Astrocyte (in vitro differentiated cells and primary cell): Measurements from ENCODE around the gene GPR61. TPM values are rescaled to one million over a fixed set of nuclear protein-coding genes. Genes with fewer than 3 reads are reported as not detected.

ENCODE experiments used
- DNase-seq: peaks from one replicate; pipeline ENCODE4 v3.0.0-alpha.2; 2010; ENCODE audit warnings: low read depth
- FAIRE-seq: peaks from 2 replicates; lab custom pipeline; 2011; peaks lifted over from hg19 to GRCh38; lab: Jason Lieb, UNC
- H2AFZ ChIP-seq: 2 replicates; pipeline ENCODE4 v1.6.0; 2012; ENCODE audit warnings: low read depth, low read length, inconsistent platforms
- H3K27ac ChIP-seq: 2 replicates; pipeline ENCODE4 v1.5.1; 2011; ENCODE audit warnings: low read depth, low read length, inconsistent platforms
- H3K27me3 ChIP-seq: 2 replicates; pipeline ENCODE4 v1.6.0; 2011; ENCODE audit warnings: low read length, inconsistent platforms; ENCODE audit not compliant: insufficient read depth
- H3K36me3 ChIP-seq: 2 replicates; pipeline ENCODE4 v1.5.1; 2011; ENCODE audit warnings: low read length, inconsistent platforms; ENCODE audit not compliant: insufficient read depth
- H3K4me1 ChIP-seq: 2 replicates; pipeline ENCODE4 v1.5.1; 2011; ENCODE audit warnings: low read length, inconsistent platforms; ENCODE audit not compliant: insufficient read depth
- H3K4me2 ChIP-seq: 2 replicates; pipeline ENCODE4 v1.6.0; 2012; ENCODE audit warnings: low read length, inconsistent platforms
- H3K4me3 ChIP-seq: 2 replicates; pipeline ENCODE4 v1.5.1; 2011; ENCODE audit warnings: low read depth, mild to moderate bottlenecking, low read length, inconsistent platforms; ENCODE audit not compliant: insufficient read depth
- H3K79me2 ChIP-seq: 2 replicates; pipeline ENCODE4 v1.6.0; 2012; ENCODE audit warnings: mild to moderate bottlenecking, low read length, inconsistent platforms; ENCODE audit not compliant: insufficient read depth
- H3K9ac ChIP-seq: 2 replicates; pipeline ENCODE4 v1.6.0; 2012; ENCODE audit warnings: mild to moderate bottlenecking, low read length, inconsistent platforms
- H3K9me3 ChIP-seq: 2 replicates; pipeline ENCODE4 v1.5.1; 2012; ENCODE audit warnings: low read depth, mild to moderate bottlenecking, low read length, inconsistent platforms; ENCODE audit not compliant: insufficient read depth
- H4K20me1 ChIP-seq: 2 replicates; pipeline ENCODE4 v1.6.0; 2012; ENCODE audit warnings: low read length, inconsistent platforms; ENCODE audit not compliant: insufficient read depth
- H3K27ac Mint-ChIP-seq: one replicate; pipeline ENCODE4 v1.8.0; 2021; ENCODE audit warnings: mild to moderate bottlenecking, mixed read lengths; ENCODE audit not compliant: unreplicated experiment
- H3K27me3 Mint-ChIP-seq: one replicate; pipeline ENCODE4 v1.8.0; 2021; ENCODE audit warnings: low read depth, mixed read lengths; ENCODE audit not compliant: unreplicated experiment
- H3K36me3 Mint-ChIP-seq: one replicate; pipeline ENCODE4 v1.8.0; 2021; ENCODE audit warnings: low read depth, mixed read lengths; ENCODE audit not compliant: unreplicated experiment
- H3K4me1 Mint-ChIP-seq: one replicate; pipeline ENCODE4 v1.8.0; 2021; ENCODE audit warnings: low read depth, mixed read lengths; ENCODE audit not compliant: unreplicated experiment
- H3K4me3 Mint-ChIP-seq: one replicate; pipeline ENCODE4 v1.8.0; 2021; ENCODE audit warnings: mild to moderate bottlenecking, moderate library complexity, mixed read lengths; ENCODE audit not compliant: unreplicated experiment
- H3K9me3 Mint-ChIP-seq: one replicate; pipeline ENCODE4 v1.8.0; 2021; ENCODE audit warnings: mild to moderate bottlenecking, mixed read lengths; ENCODE audit not compliant: unreplicated experiment
- CTCF ChIP-seq: IDR thresholded peaks from 2 replicates; pipeline ENCODE4 v1.5.1; 2011; ENCODE audit warnings: low read depth, mild to moderate bottlenecking, inconsistent platforms, low read length, moderate library complexity; ENCODE audit not compliant: insufficient read depth
- EZH2 ChIP-seq: IDR thresholded peaks from 2 replicates; pipeline ENCODE4 v1.6.1; 2012; ENCODE audit warnings: mild to moderate bottlenecking, low read length, inconsistent platforms; ENCODE audit not compliant: insufficient read depth
- total RNA-seq: library from RNA; stranded (reverse); gene quantifications from 2 replicates; pipeline ENCODE4 v1.2.1, GENCODE V29; 2021

Gene GPR61
- total RNA-seq, 1 donor from 2014 or later: not detected

- Mint-ChIP-seq H3K27ac (peak within 1 kb of the TSS; percentile 20), H3K36me3 (peaks cover 2% of the 10 kb centered on the region), H3K27me3 (peaks cover 35% of the 10 kb centered on the region), H3K4me1 (peaks cover 9% of the 10 kb centered on the region), H3K4me3 (peak within 1 kb of the TSS; percentile 92), H3K9me3 (peaks cover 6% of the 10 kb centered on the region)
- TF ChIP-seq CTCF: no peak
- no peak for TF ChIP-seq EZH2
- Histone ChIP-seq H3K4me3 (peak within 1 kb of the TSS; percentile 75), H3K79me2 (no peaks in the 10 kb centered on the region), H3K9me3 (no peaks in the 10 kb centered on the region), H3K4me1 (peaks cover 3% of the 10 kb centered on the region), H3K9ac (peak within 1 kb of the TSS; percentile 74), H3K36me3 (no peaks in the 10 kb centered on the region), H3K4me2 (peak within 1 kb of the TSS; percentile 99), H3K27ac (no peak within 1 kb of the TSS), H2AFZ (peak within 1 kb of the TSS; percentile 92), H4K20me1 (no peaks in the 10 kb centered on the region), H3K27me3 (peaks cover 5% of the 10 kb centered on the region)
- no peak for FAIRE-seq
- no peak for DNase-seq
Measured at GRCh38 chr1:109509176-109510134, 30.2 kb upstream of the GPR61 start, which contains the start of gene AMIGO1. TSS of gene AMIGO1 (minus strand) at chr1:109509727. CDS start at chr1:109508912, 815 bp downstream.

GRCh38 chr1:109513110-109513710, 26.5 kb upstream of the GPR61 start:
- H3K36me3 ChIP-seq: no peaks in the 10 kb centered on the region
- H3K27me3 Mint-ChIP-seq: peaks cover 30% of the 10 kb centered on the region
- no peaks in the 10 kb centered on the region for H4K20me1 ChIP-seq
- peaks cover 5% of the 10 kb centered on the region for H3K27me3 ChIP-seq
- H3K9me3 Mint-ChIP-seq: peaks cover 4% of the 10 kb centered on the region
- no peak overlapping the region for H2AFZ ChIP-seq
- H3K4me1 ChIP-seq: peaks cover 3% of the 10 kb centered on the region
- H3K36me3 Mint-ChIP-seq: no peaks in the 10 kb centered on the region
- no peak overlapping the region for H3K4me2 ChIP-seq
- H3K4me1 Mint-ChIP-seq: peaks cover 15% of the 10 kb centered on the region
- H3K9ac ChIP-seq: no peak overlapping the region
- no peak overlapping the region for H3K27ac Mint-ChIP-seq
- H3K9me3 ChIP-seq: no peaks in the 10 kb centered on the region
- DNase-seq (no peak), FAIRE-seq (no peak)
- no peaks in the 10 kb centered on the region for H3K79me2 ChIP-seq
- no peak for TF ChIP-seq EZH2
- TF ChIP-seq CTCF: no peak
- no peak overlapping the region for H3K4me3 Mint-ChIP-seq
- no peak overlapping the region for H3K27ac ChIP-seq
- no peak overlapping the region for H3K4me3 ChIP-seq
